Progenitor cell of endocrine pancreas (in vitro differentiated cells): ENCODE data around the gene FNIP1. TPM values are rescaled to one million over a fixed set of nuclear protein-coding genes. Genes with fewer than 3 reads are reported as not detected.
"Not testable (repeated sequence)": the region's sequence is repeated elsewhere in the genome, so short reads cannot be mapped to it uniquely, and the experiment has no call there.

Source experiments
- DNase-seq: peaks from one replicate; pipeline ENCODE4 v3.0.0; 2021; ENCODE audit warnings: low spot score; ENCODE audit not compliant: unreplicated experiment
- H3K27ac Mint-ChIP-seq: 2 replicates; pipeline ENCODE4 v1.8.0; 2021; ENCODE audit warnings: mild to moderate bottlenecking, moderate library complexity, mixed read lengths
- H3K27me3 Mint-ChIP-seq: 2 replicates; pipeline ENCODE4 v1.8.0; 2021; ENCODE audit warnings: mixed read lengths
- H3K36me3 Mint-ChIP-seq: 2 replicates; pipeline ENCODE4 v1.8.0; 2022; ENCODE audit warnings: mixed read lengths; ENCODE audit not compliant: insufficient read depth
- H3K4me1 Mint-ChIP-seq: 2 replicates; pipeline ENCODE4 v1.8.0; 2021; ENCODE audit warnings: low read depth, mixed read lengths
- H3K4me3 Mint-ChIP-seq: 2 replicates; pipeline ENCODE4 v1.8.0; 2021; ENCODE audit warnings: low read depth, mild to moderate bottlenecking, moderate library complexity, mixed read lengths
- H3K9me3 Mint-ChIP-seq: 2 replicates; pipeline ENCODE4 v1.8.0; 2021; ENCODE audit warnings: low read depth, mixed read lengths
- CTCF ChIP-seq: fragments of 200-600 bp; sonication (generic); IDR thresholded peaks from one replicate; pipeline ENCODE4 v1.5.0; 2021; ENCODE audit warnings: antibody characterized with exemption, mild to moderate bottlenecking; ENCODE audit not compliant: unreplicated experiment
- total RNA-seq: library from RNA; stranded (reverse); gene quantifications from 2 replicates; pipeline ENCODE4 v1.2.1, GENCODE V29; 2021

Gene FNIP1
- total RNA-seq, 1 donor from 2014 or later, result 28.8 TPM

- Mint-ChIP-seq H3K9me3 (peaks cover 16% of the 10 kb centered on the region), H3K36me3 (peaks cover 23% of the 10 kb centered on the region), H3K4me3 (no peak overlapping the region), H3K27me3 (no peaks in the 10 kb centered on the region), H3K27ac (no peak overlapping the region), H3K4me1 (peaks cover 10% of the 10 kb centered on the region)
- DNase-seq, result no peak
- no peak for TF ChIP-seq CTCF
Observed at GRCh38 chr5:131595088-131596033, 201.5 kb downstream of the FNIP1 start.

GRCh38 chr5:131593921-131594320 lies 202.9 kb downstream of the FNIP1 start:
- Mint-ChIP-seq H3K27ac (no peak overlapping the region), H3K4me1 (peaks cover 14% of the 10 kb centered on the region)
- no peak for TF ChIP-seq CTCF

GRCh38 chr5:131593436-131593835 lies 203.4 kb downstream of the FNIP1 start:
- Mint-ChIP-seq H3K9me3 (peaks cover 16% of the 10 kb centered on the region), H3K36me3 (peaks cover 23% of the 10 kb centered on the region)
- H3K27me3 Mint-ChIP-seq, H3K4me1 Mint-ChIP-seq, H3K27ac Mint-ChIP-seq, H3K4me3 Mint-ChIP-seq, DNase-seq: not testable (repeated sequence)

More at GRCh38 chr5:131593921-131594320, 202.9 kb downstream of the FNIP1 start:
- Mint-ChIP-seq H3K36me3 (peaks cover 23% of the 10 kb centered on the region), H3K4me3 (no peak overlapping the region), H3K27me3 (no peaks in the 10 kb centered on the region), H3K9me3 (peaks cover 16% of the 10 kb centered on the region)
- DNase-seq, result no peak

Other genes starting within 250 kb of the FNIP1 start
- gene RAPGEF6, start 161.8 kb downstream of the FNIP1 start, total RNA-seq, result 28.4 and 29.1 TPM in 2 replicates
- gene MEIKIN, start 148.6 kb upstream of the FNIP1 start, total RNA-seq, result not detected in 2 replicates
- 0.19 and 0.36 TPM in 2 replicates for gene ACSL6, start 214.6 kb upstream of the FNIP1 start, total RNA-seq